ENCODE measurements around the gene ASB15.
A peak's percentile ranks its signal among the peaks of the same experiment; 100 is the strongest.

The ASB15 gene

DNA sequence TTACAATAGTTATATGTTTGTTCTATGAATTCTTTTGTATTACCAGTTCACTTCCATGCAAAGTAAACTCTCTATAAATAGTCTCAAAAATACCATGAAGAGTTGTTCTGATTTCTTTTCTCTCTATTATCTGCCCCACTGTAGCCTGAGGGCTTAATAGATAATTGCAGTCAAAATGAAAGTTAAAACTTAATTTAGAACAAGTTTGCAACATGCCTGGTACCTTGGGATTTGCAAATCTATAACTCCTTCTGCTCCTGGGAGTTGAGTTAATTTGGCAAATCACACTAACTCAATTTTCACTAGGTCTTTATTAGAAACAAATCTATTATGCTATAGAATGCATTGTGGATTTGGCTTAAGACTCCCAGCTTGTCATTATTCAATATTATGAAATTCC, 22.2 kb upstream of the ASB15 start:
- TF ChIP-seq, protein P1, sequence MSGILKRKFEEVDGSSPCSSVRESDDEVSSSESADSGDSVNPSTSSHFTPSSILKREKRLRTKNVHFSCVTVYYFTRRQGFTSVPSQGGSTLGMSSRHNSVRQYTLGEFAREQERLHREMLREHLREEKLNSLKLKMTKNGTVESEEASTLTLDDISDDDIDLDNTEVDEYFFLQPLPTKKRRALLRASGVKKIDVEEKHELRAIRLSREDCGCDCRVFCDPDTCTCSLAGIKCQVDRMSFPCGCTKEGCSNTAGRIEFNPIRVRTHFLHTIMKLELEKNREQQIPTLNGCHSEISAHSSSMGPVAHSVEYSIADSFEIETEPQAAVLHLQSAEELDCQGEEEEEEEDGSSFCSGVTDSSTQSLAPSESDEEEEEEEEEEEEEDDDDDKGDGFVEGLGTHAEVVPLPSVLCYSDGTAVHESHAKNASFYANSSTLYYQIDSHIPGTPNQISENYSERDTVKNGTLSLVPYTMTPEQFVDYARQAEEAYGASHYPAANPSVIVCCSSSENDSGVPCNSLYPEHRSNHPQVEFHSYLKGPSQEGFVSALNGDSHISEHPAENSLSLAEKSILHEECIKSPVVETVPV (CRISPR knock-in tag; IDR thresholded peaks at IDR 0.05): no peak
- TF ChIP-seq, protein P2, sequence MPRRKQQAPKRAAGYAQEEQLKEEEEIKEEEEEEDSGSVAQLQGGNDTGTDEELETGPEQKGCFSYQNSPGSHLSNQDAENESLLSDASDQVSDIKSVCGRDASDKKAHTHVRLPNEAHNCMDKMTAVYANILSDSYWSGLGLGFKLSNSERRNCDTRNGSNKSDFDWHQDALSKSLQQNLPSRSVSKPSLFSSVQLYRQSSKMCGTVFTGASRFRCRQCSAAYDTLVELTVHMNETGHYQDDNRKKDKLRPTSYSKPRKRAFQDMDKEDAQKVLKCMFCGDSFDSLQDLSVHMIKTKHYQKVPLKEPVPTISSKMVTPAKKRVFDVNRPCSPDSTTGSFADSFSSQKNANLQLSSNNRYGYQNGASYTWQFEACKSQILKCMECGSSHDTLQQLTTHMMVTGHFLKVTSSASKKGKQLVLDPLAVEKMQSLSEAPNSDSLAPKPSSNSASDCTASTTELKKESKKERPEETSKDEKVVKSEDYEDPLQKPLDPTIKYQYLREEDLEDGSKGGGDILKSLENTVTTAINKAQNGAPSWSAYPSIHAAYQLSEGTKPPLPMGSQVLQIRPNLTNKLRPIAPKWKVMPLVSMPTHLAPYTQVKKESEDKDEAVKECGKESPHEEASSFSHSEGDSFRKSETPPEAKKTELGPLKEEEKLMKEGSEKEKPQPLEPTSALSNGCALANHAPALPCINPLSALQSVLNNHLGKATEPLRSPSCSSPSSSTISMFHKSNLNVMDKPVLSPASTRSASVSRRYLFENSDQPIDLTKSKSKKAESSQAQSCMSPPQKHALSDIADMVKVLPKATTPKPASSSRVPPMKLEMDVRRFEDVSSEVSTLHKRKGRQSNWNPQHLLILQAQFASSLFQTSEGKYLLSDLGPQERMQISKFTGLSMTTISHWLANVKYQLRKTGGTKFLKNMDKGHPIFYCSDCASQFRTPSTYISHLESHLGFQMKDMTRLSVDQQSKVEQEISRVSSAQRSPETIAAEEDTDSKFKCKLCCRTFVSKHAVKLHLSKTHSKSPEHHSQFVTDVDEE (CRISPR knock-in tag; IDR thresholded peaks at IDR 0.05): no peak
- TF ChIP-seq, protein P3, sequence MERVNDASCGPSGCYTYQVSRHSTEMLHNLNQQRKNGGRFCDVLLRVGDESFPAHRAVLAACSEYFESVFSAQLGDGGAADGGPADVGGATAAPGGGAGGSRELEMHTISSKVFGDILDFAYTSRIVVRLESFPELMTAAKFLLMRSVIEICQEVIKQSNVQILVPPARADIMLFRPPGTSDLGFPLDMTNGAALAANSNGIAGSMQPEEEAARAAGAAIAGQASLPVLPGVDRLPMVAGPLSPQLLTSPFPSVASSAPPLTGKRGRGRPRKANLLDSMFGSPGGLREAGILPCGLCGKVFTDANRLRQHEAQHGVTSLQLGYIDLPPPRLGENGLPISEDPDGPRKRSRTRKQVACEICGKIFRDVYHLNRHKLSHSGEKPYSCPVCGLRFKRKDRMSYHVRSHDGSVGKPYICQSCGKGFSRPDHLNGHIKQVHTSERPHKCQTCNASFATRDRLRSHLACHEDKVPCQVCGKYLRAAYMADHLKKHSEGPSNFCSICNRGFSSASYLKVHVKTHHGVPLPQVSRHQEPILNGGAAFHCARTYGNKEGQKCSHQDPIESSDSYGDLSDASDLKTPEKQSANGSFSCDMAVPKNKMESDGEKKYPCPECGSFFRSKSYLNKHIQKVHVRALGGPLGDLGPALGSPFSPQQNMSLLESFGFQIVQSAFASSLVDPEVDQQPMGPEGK (CRISPR knock-in tag; IDR thresholded peaks at IDR 0.05; ENCODE audit: borderline replicate concordance): no peak
- TF ChIP-seq, protein P4, sequence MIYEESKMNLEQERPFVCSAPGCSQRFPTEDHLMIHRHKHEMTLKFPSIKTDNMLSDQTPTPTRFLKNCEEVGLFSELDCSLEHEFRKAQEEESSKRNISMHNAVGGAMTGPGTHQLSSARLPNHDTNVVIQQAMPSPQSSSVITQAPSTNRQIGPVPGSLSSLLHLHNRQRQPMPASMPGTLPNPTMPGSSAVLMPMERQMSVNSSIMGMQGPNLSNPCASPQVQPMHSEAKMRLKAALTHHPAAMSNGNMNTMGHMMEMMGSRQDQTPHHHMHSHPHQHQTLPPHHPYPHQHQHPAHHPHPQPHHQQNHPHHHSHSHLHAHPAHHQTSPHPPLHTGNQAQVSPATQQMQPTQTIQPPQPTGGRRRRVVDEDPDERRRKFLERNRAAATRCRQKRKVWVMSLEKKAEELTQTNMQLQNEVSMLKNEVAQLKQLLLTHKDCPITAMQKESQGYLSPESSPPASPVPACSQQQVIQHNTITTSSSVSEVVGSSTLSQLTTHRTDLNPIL (CRISPR knock-in tag; IDR thresholded peaks at IDR 0.05; ENCODE audit: low read depth): no peak
- TF ChIP-seq ESRRG (CRISPR knock-in tag; IDR thresholded peaks at IDR 0.05) (no peak), ZFP3 (CRISPR knock-in tag; IDR thresholded peaks at IDR 0.05) (no peak), TCF4 (CRISPR knock-in tag; IDR thresholded peaks at IDR 0.05; ENCODE audit: borderline replicate concordance) (no peak), ZNF8 (CRISPR knock-in tag; IDR thresholded peaks at IDR 0.05) (no peak), ZNF70 (CRISPR knock-in tag; IDR thresholded peaks at IDR 0.05) (no peak), TOX (CRISPR knock-in tag; IDR thresholded peaks at IDR 0.05; ENCODE audit: borderline replicate concordance) (no peak), ZFP30 (CRISPR knock-in tag; IDR thresholded peaks at IDR 0.05) (no peak), GLIS3 (CRISPR knock-in tag; IDR thresholded peaks at IDR 0.05) (no peak)
- no peak for ATAC-seq

DNA sequence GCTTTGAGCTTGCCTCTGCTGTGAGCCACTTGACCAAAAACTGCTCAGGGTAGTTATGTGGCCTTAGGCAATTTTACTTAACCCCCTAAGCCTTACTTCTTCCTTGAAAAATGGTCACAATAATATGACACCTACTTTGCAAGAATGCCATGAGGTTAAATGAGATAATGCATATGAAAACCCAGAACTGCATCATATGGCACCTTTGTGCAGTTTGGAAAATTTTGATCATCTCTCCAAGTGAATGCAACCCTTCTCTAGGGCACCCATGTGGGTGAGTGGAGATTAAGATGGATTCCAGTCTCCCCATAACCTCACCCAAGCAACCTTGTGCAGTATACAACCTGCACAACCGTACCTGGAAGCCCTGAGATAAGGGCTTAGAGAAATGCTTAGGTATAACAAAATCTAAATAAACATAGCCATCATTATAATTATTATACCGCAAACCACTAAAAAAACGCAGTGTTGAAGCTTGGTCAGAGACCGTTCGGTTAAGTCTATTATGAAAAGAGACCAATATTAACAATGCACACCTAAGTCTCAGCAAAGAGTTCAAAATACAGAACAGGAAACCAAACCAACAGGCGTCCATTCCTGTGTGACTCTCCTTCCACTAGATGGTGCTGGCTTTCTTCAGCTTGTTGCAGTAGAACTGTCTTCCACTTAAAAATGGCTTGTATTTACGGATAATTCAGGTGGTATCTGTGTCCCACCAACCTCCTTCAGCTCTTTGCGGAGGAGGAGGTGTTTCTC, 21.0 kb upstream of the ASB15 start:
- ATAC-seq: peak; percentile 99
- no peak for TF ChIP-seq ZFP30 (CRISPR knock-in tag; IDR thresholded peaks at IDR 0.05)
- TF ChIP-seq, protein P5, sequence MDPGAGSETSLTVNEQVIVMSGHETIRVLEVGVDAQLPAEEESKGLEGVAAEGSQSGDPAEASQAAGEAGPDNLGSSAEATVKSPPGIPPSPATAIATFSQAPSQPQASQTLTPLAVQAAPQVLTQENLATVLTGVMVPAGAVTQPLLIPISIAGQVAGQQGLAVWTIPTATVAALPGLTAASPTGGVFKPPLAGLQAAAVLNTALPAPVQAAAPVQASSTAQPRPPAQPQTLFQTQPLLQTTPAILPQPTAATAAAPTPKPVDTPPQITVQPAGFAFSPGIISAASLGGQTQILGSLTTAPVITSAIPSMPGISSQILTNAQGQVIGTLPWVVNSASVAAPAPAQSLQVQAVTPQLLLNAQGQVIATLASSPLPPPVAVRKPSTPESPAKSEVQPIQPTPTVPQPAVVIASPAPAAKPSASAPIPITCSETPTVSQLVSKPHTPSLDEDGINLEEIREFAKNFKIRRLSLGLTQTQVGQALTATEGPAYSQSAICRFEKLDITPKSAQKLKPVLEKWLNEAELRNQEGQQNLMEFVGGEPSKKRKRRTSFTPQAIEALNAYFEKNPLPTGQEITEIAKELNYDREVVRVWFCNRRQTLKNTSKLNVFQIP (CRISPR knock-in tag; IDR thresholded peaks at IDR 0.05; ENCODE audit: borderline replicate concordance, low read depth): no peak
- TF ChIP-seq ZC3H10 (CRISPR knock-in tag; IDR thresholded peaks at IDR 0.05): no peak
- TF ChIP-seq, protein P3 (CRISPR knock-in tag; IDR thresholded peaks at IDR 0.05; ENCODE audit: borderline replicate concordance): no peak
- TF ChIP-seq PPARA (CRISPR knock-in tag; IDR thresholded peaks at IDR 0.05; ENCODE audit: borderline replicate concordance): no peak
- no peak for TF ChIP-seq OSR1 (CRISPR knock-in tag; IDR thresholded peaks at IDR 0.05)
- no peak for TF ChIP-seq ZFP3 (CRISPR knock-in tag; IDR thresholded peaks at IDR 0.05)
- no peak for TF ChIP-seq ARNTL (CRISPR knock-in tag; IDR thresholded peaks at IDR 0.05; ENCODE audit: borderline replicate concordance, low read depth)
- TF ChIP-seq, protein P2 (CRISPR knock-in tag; IDR thresholded peaks at IDR 0.05): no peak
- TF ChIP-seq, protein P1 (CRISPR knock-in tag; IDR thresholded peaks at IDR 0.05): no peak
- TF ChIP-seq TOX (CRISPR knock-in tag; IDR thresholded peaks at IDR 0.05; ENCODE audit: borderline replicate concordance): no peak
- TF ChIP-seq TCF4 (CRISPR knock-in tag; IDR thresholded peaks at IDR 0.05; ENCODE audit: borderline replicate concordance): no peak
- TF ChIP-seq, protein P4 (CRISPR knock-in tag; IDR thresholded peaks at IDR 0.05; ENCODE audit: low read depth): no peak
- no peak for TF ChIP-seq GLIS3 (CRISPR knock-in tag; IDR thresholded peaks at IDR 0.05)
- no peak for TF ChIP-seq BACH2 (CRISPR knock-in tag; IDR thresholded peaks at IDR 0.05; ENCODE audit: borderline replicate concordance)
- no peak for TF ChIP-seq ZNF70 (CRISPR knock-in tag; IDR thresholded peaks at IDR 0.05)
- no peak for TF ChIP-seq CSDC2 (CRISPR knock-in tag; IDR thresholded peaks at IDR 0.05)
- TF ChIP-seq SNAI2 (CRISPR knock-in tag; IDR thresholded peaks at IDR 0.05): no peak
